NK-92 (cell line): ENCODE data around the gene BEX4.
"Not testable (repeated sequence)": the region's sequence is repeated elsewhere in the genome, so short reads cannot be mapped to it uniquely, and the experiment has no call there.

Experiments used
- DNase-seq: peaks from one replicate; lab custom pipeline; 2025; ENCODE audit not compliant: unreplicated experiment; lab: John Stamatoyannopoulos, UW

Gene BEX4, protein sequence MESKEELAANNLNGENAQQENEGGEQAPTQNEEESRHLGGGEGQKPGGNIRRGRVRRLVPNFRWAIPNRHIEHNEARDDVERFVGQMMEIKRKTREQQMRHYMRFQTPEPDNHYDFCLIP

DNA sequence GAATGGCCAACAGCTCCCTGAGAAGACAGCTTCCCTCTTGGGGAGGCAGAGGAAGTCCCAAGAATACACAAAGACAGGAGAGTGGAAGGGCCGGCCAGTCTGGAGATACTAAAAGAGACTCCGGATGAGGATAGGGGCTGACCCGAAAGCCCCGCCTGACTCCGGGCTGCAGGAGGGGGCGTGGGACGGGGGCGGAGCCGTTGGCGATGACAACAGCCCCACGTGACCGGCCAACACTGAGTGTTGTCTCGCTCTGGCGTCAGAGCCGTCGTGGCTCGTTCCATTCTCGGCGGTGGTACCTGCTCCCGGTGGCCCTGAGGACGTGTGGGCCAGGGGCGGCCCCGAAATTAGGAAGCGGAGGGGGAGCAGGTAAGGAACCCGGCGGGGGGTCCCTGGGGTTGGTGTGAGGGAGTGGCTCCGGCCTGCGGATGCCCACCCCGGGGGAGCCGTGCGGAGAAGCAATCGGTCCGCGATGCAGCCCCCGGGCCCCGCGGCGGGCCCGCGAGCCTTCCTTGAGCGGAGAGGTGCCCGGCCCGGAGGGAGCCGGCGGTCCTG lies at the start of gene BEX4:
TSS of gene BEX4 (plus strand) at position 239 of the 555 bp plus-strand sequence. CDS start 1,046 bp downstream, outside the sequence.
- DNase-seq: peak; percentile 2

DNA sequence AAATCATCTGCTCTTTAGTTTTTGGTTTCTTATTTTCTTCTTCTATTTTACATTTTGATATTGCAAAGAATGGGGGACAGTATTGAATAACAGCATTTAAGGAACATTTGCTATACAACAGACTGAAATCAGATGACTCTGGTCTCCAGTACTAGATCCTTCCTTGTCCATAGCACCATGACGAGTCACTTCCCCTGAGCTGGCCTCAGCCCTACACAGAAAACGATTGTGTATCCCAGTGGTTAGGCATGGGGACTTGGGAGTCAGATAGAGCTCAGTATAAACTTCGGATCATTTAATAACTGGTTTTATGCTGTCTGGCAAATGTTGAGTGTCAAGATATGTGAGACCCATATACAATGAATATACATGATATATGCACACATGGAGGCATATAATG lies 44.7 kb upstream of the BEX4 start:
- no peak for DNase-seq

DNA sequence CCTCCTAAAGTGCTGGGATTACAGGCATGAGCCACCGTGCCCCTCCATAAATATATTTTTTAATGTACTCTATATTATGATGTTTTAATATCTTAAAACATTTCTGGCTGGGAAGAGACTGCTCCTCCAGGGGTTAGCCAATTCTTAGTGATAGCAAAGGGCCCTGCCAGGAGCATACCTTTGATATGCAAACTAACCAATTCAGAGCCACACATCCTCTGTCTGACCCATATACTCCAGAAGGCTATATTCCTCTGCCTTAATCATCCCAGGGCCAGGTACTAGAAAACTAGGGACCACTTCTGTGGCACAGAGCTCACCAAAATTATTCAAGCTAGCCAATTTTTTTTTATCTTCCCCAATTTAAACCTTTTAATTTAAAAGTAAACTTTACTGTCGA lies 43.6 kb upstream of the BEX4 start:
- DNase-seq: no peak

DNA sequence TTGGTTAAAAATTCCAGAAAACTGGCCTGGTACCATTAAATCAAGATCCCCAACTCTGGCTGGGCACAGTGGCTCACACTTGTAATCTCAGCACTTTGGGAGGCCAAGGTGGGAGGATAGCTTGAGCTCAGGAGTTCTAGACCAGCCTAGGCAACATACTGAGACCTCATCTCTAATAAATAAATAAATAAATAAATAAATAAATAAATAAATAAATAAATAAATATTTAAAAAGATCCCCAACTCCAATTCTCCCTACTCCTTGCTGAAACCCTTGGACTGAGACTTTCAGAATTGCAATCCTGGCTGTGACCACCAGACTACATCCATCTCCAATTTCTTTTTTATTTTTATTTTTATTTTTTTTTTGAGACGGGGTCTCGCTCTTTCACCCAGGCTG lies 39.7 kb upstream of the BEX4 start:
- DNase-seq: not testable (repeated sequence)

DNA sequence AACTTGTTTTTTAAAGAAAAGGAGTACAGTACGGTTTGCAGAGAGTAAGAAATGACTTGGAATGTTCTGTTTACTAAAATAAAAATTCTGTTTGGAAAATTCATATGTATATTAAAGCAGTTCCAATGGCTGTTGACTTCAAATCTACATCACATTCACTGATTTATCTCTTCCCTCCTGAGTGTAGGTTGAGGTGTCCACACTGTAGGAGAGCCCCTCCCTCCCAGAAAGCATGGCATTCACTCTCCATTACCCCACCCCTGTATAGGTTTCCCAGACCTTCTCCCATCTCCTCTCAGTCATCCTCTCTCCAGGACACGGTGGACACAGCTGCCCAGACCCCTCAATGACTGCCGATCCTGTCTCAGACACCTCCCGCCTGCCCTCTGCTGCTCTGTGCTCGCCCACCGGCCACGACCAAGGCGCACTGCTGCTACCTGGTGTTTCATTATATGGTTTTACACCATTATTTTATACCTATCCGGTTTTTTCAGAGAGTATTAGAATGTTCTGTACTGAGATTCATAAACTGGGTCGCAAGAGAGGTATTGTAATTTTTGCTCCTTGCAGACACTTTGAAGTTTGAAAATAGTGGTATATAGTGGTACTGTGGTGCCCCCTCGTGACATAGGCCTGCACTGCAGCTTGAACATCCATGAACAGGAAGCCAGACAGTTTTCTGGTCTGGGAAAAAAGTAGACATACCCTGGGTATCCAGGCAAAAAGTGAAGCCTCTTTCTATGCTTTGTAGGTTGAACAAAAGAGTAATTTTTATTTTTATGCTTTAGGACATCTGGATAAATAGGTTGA lies 38.8 kb upstream of the BEX4 start:
- DNase-seq: no peak

DNA sequence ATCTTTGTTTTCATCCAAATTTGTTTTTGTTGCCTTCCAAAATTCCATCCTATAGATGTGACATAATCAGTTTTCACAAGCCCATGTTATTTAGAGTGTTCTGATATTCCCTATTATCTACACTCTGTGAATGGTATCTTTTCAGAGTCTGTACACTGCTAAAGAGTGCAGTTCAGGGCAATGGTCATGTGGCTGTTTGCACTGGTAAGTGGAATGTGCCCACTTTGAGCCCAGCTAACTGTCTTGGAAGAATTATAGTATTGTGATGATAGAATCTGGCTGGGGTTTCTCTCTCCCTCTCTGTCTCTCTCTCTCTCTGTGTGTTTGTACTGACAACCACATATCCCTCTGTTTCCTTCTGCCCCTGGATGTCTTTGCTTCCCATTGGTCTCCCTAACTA lies 37.4 kb upstream of the BEX4 start:
- no peak for DNase-seq

DNA sequence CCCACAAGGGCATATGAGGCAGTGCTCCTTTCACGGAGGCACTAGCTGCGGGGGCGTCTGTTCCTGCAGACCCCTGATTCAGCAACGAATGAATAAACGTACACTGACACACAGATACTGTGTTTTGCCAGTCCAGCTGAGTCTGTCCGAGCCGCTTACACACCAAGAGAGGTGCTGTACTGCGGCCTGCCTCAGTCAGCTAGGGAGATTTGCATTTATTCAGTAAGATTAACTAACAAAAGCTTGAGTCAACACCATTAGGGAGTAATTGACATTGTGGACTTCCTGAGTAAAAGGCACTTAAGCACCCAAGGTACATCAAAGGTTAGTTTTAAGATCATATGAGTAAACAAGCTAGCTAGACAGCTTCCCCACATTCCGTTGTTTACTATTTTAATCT lies 31.0 kb upstream of the BEX4 start:
- DNase-seq: no peak

DNA sequence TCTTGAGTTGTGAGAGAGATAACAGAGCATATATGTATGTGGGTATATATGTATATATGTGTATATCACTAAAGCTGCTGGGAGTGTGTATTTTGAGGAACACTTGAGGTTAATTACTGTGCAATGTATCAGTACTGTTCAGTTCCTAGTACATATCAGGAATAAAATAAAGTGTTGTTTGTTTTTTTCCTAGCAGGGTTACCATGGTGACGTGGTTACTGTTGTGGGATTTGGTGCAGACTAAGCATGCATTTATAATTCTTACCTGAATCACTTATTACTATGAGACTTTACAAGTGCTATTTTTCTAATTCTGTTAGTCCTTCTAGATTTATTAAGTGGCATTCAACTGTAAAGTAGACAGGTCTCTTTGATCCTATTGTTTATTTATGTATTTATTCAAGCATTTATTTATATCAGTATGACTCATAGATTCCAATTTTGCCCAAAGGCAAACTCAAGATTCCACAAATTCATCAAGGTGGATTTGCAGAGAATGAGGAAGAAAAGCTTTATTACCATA lies 26.9 kb upstream of the BEX4 start:
- no peak for DNase-seq

DNA sequence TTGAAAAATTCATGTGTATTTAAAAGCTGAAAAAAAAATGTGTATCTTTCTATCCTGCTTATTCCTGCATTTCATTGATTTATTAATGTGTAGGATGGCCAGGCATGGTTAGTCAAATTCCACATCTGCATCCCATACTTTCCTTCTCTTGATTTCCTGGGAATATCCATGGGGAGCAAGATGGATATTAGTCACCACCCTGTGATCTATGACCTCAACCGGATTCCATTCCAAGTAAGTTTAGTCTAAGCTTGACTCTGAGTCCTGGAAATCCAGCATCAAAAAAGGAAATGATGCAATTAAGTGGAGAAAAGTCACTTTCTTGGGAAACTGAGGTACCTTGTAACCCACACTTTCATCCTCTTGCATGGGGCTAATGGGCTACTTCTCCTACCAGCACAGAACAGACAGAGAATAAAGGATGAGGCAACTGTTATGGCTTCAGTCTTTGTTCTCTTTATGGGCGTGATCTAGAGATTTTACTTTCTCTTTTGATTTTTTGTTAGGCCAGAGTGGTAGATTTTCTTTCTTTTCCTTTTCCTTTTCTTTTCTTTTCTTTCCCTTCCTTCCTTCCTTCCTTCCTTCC lies 17.1 kb upstream of the BEX4 start:
- no peak for DNase-seq

DNA sequence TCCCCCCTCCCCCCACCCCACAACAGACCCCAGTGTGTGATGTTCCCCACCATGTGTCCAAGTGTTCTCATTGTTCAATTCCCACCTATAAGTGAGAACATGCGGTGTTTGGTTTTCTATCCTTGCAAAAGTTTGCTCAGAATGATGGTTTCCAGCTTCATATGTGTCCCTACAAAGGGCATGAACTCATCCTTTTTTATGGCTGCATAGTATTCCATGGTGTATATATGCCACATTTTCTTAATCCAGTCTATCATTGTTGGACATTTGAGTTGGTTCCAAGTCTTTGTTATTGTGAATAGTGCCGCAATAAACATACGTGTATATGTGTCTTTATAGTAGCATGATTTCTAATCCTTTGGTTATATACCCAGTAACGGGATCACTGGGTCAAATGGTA lies 16.2 kb upstream of the BEX4 start:
- DNase-seq: not testable (repeated sequence)

DNA sequence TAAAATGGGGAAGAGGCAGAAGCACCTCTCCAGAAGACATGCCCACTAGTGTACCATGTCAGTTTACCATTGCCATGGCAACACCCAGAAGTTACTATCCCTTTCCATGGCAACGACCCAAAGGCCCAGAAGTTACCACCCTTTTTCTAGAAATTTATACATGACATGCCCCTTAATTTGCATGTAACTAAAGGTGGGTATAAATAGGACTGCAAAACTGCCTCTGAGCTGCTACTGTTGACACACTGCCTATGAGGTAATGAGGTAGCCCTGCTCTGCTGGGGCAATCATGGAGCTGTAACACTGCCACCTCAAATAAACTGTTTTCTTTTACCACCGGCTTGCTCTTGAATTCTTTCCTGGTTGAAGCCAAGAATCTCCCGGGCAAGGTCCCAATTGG lies 13.9 kb upstream of the BEX4 start:
- DNase-seq: no peak

DNA sequence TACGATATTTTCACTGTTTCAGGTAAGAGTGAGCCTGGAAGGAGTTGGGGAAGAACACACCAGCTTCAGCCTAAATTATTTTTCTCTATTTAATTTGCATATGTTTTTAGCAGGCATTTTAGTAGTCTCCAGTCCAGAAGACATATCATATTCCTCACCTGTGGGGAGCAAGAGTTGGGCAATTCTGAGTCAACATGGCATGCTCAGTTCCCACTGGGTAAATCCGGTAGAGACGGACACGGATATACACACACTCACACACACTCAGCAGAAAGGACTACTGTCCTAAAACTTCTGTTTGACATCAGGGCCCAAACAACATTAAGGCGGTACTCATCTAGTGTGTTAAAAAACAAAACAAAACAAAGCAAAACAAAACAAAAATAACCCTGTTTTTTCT lies 4.9 kb upstream of the BEX4 start:
- no peak for DNase-seq

DNA sequence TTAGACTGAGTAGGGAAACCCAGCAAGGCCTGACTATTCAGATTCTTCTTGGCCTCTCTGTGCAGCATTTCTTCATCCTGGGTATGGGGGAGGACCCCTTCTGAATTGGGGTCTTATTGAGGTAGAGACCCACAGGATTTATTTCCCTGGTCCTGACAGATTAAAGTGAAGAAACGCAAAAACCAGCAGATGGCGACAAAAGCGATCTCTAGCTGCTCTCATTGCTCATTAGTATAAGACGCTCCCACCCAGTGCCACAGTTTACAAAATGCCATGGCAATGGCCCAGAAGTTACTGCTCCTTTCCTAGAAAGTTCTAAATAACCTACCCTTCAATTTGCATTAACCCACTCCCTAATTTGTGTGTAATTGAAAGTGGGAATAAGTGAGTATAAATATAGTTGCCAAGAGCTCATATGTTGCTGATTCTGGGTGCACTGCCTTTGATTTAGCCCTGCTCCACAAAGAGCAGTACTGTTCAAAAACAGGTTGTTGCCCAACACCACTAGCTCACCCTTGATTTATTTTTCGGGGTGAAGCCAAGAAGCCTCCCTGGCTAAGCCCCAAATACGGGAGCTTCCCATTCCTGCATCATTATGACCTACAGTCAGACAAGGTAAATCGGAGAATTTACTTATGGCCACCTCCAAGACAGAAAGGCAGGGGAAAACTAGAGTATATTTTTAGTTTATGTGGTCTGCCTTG lies 3.7 kb upstream of the BEX4 start:
- DNase-seq: no peak

DNA sequence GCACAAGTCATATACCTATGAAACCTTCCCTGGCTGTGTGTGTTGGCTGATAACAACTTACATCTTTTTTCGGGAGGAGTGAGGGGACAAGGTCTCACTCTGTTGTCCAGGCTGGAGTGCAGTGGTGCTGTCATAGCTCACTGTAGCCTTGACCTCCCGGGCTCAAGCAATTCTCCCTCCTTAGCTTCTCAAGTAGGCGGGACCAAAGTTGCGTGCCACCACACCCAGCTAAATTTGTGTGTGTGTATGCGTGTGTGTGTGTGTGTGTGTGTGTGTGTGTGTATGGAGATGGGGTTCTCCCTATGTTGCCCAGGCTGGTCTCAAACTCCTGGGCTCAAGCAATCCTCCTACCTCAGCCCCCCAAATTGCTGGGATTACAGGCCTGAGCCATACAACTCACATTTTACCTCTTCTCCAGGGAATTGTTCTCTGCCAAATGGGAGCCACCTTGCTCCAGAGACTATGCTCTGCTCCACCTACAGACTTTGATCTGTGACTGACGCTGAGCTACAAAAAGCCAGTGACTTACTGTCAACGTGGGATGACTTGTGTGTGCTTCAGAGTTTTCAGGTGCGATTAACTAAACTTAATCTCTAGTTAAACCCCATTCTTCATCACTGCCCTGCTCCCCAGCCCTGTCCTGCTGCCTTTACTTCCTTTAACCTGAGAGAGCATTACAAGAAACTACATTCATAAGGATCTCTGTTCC lies 2.0 kb upstream of the BEX4 start:
- DNase-seq: no peak

DNA sequence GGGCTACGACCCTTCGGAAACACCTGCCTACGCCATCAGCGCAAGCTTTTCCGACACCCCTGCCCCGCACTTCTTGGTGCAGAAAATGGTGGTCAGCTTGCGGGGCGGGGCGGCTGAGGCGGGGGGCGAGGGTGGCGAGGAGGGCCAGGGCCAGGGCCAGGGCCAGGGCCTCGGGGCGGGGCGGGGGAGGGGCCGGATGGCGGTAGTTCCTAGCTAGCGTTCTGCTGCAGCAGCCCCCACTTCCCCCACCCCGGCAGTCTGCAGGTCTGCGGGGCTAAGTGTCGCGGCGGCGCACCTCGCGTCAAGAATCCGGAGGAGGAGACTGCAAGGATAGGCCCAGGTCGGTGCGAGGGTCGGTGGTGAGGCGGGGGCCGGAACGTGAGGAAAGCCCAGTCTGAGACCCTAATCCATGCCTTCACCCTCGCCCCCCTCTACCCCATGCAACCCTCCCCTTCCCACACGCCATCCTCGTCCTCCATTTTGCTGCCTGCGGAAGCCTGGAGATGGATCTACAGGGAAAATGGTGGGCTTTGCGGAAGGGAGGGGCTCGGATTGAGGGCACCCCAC lies 600 bp downstream of the BEX4 start:
- no peak for DNase-seq

DNA sequence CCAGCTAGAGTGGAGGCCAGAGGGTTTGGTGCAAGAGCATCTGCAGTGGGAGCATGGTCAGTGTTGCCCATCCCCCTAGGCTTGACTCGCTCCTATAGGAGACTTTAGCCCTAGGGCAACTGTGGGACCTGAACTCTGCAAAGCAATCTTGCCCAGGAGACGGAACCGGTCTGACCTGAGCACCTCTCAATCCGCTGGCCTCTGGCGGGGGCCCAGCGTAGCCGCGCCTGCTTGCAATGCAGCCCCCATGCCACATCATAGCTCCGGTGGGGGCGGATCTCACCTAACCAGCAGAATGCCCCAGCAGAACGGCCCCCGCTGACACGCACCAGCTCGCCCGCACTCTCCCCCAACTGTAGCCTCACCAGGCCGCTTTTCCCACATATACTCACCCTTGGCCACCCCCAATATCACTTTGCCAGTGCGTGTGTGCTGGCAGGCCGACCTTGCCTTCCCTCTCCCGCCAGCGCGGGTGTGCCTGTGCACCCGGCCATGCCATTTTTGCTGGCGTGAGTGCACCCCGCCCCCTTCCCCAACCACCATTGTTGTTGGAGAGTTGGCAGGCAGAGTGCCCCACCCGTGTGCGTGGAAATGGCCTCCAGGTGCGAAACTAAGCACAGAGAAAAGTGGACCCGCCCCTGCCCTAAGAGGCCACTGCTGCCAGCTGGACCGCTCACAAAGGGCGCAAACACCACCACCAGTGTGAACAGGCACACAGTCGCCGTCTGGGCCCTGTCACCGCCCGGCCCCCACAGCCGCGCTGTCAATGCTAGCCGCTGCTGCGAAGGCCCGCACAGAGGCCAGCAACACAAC lies 5.8 kb downstream of the BEX4 start:
- DNase-seq: no peak

DNA sequence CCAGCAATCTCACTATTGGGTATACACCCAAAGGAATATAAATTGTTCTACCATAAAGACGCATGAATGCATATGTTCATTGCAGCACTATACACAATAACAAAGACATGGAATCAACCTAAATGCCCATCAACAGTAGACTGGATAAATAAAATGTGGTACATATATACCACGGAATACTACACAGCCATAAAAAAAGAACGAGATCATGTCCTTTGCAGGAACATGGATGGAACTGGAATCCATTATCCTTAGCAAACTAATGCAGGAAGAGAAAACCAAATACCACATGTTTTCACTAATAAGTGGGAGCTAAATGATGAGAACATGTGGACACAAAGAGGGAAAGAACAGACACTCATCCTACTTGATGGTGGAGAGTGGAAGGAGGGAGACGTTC lies 11.0 kb downstream of the BEX4 start:
- DNase-seq: not testable (repeated sequence)

DNA sequence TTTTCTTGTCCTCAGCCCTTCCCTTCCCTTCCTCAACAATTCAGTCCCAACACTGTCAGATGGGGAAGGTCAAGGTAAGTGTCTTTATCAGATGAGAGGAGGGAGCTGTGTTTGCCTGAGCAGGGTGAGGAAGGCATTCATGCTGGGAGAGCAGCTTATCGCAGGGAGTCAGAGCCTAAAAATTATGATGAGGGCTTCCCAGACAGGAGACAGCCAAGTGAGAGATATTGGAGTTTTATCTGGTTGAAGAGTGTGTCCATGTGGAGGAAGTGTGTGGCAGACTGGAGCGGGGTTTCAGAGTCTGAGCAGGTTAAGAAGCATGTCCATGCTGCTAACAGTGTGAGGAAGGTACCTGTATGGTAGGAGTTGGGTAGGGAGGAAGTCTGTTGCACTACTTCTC lies 18.4 kb downstream of the BEX4 start:
- no peak for DNase-seq

DNA sequence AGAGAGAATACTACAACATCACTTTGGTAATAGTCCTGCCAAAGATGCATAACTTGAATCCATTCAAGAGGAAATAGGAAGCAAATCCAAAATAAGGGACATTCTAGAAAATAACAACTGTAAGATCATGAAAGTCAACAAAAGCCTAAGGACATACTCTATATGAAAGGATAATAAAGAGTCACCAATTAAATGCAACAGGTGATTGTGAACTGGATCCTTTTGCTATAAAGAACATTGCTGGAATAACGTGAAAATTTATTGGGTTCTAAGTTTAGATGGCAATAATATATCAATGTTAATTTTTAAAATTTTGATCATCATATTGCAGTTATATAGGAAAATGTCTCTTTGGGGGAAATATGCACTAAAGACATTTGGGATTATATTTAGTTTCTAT lies 20.0 kb downstream of the BEX4 start:
- no peak for DNase-seq

DNA sequence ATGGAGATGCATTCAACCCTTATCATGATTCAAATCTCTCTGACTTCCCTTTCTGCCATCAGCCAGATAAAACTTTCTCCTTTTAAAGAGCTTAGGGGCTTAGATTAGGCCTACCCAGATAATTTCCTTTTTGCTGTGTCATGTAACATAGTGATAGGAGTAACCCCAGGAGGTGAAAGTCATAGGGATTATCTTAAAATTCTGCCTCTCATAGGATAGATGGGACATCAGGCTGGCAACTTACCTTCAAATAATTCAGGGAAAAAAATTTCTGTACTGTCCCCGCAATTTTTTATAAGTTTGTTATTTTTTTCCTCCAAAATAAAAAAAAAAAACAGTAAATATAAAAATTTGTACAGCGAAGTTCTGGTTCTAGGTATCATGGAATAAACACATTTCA lies 20.7 kb downstream of the BEX4 start:
- not testable (repeated sequence) for DNase-seq
